Activated CD4-positive, alpha-beta T cell treated with anti-CD3 and anti-CD28 coated beads for 1 hour (primary cell): ENCODE measurements around the gene HYOU1.
"Not testable (repeated sequence)": the region's sequence is repeated elsewhere in the genome, so short reads cannot be mapped to it uniquely, and the experiment has no call there.

ENCODE experiments used
- DNase-seq: peaks from one replicate; pipeline ENCODE4 v3.0.0-alpha.2; 2020

The HYOU1 gene

DNA sequence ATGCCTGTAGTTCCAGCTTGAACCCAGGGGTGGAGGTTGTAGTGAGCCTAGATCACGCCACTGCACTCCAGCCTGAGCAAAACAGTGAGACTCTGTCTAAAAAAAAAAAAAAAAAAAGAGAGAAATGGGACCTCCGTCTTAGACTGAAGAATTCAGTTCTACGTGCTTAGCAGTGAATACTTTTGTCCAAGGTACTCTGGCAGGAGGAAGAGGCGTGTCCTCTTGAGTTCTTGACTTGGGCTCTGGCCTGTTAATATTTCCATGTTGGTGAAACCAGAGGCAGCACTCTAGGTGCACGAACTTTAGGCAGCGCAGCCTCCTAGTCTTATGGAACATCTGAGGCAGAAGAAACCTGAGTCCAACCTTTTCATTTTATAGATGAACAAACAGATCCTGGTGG is 30.1 kb upstream of the HYOU1 start:
- DNase-seq, result no peak

DNA sequence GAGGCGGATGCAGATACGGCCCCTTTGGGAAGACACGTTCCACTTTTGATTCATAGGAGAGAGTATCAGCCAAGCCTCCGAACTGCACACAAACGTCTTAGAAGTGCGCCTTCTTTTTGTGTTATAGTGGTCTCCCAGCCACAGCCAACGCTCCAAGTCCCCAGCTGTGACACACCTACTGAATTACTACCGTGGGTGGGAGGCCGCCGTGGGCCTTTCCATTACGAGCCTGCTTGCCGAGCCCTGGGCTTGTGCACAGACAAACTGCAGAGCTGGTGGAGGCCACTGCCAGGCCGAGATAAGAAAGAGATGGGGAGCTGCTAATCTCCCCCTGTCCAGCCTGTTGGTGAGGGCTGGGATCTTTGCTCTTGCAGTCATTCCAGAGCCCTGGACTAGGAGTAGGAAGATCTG is 28.4 kb upstream of the HYOU1 start:
- DNase-seq, result peak; percentile 31

DNA sequence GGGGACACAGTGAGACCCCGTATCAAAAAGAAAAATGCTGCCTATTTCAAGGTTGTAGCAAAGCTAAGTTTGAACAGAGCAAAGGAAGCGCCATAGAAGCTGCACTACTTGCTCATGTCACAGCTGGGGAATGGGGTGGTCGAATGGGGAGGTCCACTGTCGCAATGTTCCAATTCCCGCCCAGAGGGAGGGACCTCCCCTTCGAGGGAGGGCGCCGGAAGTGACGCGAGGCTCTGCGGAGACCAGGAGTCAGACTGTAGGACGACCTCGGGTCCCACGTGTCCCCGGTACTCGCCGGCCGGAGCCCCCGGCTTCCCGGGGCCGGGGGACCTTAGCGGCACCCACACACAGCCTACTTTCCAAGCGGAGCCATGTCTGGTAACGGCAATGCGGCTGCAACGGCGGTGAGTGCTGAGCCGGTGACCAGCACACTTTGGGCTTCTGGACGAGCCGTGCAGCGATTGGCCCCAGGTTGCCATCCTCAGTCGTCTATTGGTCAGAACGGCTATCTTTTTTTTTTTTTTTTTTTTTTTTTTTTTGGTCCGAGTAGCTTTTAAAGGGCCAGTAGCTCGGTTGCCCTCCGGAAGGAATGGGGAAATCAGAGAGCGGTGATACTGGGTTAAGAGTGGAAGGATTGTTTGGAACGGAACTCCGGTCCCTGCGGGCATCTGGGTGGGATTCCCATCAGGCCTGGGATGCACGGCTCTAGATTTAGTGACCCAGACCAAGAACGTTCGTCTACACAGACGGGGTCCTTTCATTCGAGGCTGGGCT is 27.8 kb upstream of the HYOU1 start, which contains the start of gene HMBS:
HMBS (plus strand) TSS at position 219 of the 774 bp plus-strand sequence; CDS start at position 372, 153 bp downstream.
- peak; percentile 86 for DNase-seq

- no peak for DNase-seq
These were observed 24.8 kb upstream of the HYOU1 start for GRCh38 chr11:119081682-119082260.

- DNase-seq, result no peak
These were observed 21.8 kb upstream of the HYOU1 start for GRCh38 chr11:119078675-119079420.

DNA sequence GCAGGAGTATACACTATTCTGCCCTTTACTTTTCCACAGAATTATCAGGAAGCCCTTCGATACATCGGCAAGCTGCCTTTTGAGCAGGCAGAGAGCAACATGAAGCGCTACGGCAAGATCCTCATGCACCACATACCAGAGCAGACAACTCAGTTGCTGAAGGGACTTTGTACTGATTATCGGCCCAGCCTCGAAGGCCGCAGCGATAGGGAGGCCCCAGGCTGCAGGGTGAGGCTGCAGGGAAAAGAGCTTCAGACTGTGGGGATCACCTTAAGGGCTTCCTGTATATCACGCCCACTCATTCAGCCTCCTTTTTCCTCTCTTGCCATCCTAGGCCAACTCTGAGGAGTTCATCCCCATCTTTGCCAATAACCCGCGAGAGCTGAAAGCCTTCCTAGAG is 20.8 kb upstream of the HYOU1 start:
- no peak for DNase-seq

GRCh38 chr11:119067371-119068222 is 10.6 kb upstream of the HYOU1 start, which contains the start of gene VPS11:
Gene VPS11 (plus strand): TSS chr11:119067818. CDS start chr11:119067824, 6 bp downstream.
- DNase-seq, result peak; percentile 96

- peak; percentile 19 for DNase-seq
These were observed 8.4 kb upstream of the HYOU1 start for GRCh38 chr11:119065369-119065768.

- DNase-seq, result no peak
These were observed 5.8 kb upstream of the HYOU1 start for GRCh38 chr11:119062779-119063178.

GRCh38 chr11:119061256-119061655 is 4.3 kb upstream of the HYOU1 start:
- no peak for DNase-seq

DNA sequence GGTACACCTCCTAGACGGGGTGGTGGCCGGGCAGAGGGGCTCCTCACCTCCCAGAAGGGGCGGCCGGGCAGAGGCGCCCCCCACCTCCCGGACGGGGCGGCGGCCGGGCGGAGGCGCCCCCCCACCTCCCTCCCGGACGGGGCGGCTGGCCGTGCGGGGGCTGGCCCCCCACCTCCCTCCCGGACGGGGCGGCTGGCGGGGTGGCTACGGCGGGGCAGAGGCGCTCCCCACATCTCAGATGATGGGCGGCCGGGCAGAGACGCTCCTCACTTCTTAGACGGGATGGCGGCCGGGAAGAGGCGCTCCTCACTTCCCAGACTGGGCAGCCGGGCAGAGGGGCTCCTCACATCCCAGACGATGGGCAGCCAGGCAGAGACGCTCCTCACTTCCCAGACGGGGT is 2.1 kb upstream of the HYOU1 start:
- not testable (repeated sequence) for DNase-seq

GRCh38 chr11:119056421-119056999 is 495 bp downstream of the HYOU1 start:
- peak; percentile 24 for DNase-seq

DNA sequence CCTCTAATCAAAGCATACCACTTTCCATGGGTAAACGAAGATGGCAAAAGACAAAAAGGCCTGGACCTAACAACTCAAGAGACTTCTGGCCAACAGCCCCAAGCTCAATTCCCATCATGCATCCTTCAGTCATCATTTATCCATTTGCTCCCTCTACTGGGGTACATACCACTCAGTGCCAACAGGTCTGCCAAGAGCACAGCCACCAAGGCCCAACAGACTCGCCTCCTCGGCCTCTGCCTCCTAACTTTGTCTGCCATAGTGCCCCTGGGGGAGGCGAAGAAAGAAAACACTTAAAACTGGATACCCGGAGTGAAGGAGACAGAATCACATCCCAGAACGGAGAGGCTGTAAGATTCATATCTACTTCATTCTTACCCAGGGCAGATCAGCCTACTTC is 1.1 kb downstream of the HYOU1 start:
- no peak for DNase-seq

GRCh38 chr11:119054418-119054817 is 2.6 kb downstream of the HYOU1 start:
- DNase-seq, result no peak

GRCh38 chr11:119052163-119052814 is 4.7 kb downstream of the HYOU1 start:
- no peak for DNase-seq

DNA sequence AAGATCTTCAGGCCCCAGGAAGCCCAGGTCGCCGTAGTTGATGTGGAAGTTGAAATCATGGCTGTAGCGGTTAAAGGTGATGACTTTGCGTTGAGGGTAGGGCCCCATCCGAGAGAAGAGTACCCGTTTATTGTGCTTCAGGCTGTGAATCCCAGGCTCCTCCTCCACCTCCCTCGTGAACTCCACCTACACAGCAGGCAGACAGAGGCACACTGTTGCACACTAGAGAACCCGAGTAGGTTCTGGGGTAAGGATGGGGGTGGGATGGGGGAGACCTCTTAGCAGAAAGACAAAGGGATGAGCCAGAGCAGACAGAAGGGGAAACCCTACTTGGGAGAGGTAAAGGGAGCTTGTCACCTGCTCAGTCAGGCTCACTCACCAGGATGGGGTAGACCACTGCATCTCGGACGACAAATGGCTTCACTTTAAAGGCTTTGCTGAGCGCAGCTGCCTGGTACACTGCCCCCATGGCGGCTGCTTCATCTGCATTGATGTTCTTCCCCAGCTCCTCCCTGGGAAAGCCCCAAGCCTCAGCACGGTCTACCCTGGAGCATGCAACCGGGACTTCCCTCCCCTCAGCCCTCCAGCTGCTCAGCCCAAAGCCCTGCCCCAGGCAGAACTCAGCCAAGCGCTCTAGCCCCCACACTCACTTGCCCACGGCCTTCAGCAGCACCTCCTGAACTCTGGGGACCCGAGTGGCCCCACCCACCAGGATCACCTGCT is 5.4 kb downstream of the HYOU1 start:
- DNase-seq, result no peak

DNA sequence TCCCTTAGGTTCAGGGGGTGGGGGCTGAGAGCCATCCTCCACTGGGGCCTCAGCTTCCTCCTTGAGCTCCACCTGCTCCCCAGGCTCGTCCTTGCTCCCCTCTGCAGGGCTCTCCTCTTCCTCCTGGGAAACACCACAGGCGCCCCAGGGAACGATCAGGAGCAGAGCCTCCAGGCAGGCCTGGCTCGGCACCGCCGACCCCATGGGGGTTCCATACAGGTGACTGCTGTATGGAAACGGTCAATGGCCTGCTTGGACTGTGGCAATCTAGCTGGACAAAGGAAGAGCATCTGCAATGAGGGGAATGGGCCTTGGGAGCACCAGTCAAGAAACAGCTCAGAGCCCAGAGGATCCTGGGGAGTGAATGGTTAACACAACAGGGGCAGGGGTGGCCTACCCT is 7.9 kb downstream of the HYOU1 start:
- no peak for DNase-seq

DNA sequence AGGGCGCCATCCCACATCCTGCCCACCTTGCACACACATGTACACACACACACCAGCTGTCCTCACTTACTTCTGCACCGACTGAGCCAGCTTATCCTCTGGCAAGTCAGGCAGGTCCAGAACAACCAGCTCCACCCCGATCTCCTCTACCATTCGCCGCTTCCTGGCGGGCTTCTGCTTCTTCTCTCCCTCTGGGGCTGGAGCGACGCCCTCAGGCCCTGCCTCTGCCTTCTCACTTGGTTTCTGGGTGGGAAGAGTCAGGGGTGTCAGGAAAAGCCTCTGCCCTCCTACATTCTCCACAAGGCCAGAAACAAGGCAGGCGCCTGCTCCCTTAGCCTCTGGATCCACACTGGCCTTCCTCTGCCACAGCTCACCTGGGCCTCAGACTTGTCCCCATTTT is 8.4 kb downstream of the HYOU1 start:
- no peak for DNase-seq

DNA sequence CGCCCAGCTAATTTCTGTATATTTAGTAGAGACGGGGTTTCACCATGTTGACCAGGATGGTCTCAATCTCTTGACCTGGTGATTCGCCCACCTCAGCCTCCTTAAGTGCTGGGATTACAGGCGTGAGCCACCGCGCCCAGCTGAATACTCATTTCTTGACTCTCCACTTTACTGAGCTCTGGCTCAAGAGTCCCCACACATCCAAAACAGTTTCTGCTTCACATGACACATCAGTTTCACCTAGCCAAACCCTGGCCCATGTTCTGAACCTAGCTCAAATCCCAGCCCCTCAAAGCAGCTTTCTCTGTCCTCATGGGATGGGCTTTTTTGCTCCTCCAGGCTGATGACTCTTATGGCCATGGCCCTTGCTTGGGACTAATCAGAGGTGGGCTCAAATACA is 9.8 kb downstream of the HYOU1 start:
- no peak for DNase-seq

DNA sequence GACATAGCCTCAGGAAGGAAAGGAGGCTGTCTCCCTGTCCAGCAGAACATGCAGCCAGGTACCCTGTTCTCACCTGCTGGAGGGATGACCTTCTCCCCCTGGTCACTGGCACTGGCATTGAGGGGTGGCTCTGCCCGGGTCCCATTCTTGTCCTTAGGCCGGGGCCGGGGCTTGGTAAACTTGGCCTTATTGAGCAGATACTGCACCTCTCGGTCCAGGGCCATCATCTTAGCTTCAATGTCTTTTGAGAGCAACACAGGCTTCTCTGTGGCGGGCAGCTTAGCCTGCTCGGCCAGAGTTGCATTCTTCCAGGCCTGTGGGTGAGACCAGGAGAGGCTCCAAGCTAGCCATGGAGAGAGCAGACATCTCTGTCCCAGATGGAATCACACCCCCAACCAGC is 10.5 kb downstream of the HYOU1 start:
- no peak for DNase-seq

DNA sequence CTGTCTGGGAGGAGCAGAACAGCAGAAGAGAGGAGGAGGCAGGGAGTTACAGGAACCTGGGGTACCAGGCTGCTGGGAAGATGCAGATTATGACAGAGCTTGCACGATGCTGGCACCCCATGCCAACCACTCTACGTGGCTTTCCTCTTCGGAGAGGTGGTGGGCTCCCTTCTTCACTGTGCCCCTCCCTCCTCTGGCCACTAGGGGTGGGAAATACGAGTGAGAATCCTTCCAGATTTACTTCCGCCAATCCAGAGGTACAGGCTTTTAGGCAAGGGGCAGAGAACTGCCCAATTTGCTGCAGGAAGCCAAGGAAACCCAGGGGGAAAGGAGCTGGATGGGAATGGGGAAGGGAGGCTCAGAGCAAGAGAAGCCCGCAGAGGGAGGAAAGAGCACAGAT is 12.3 kb downstream of the HYOU1 start:
- DNase-seq, result no peak
